Heart left ventricle (tissue), 16 donors: ENCODE data around the gene NLRC5. TPM values are rescaled to one million over a fixed set of nuclear protein-coding genes. Genes with fewer than 3 reads are reported as not detected.

Experiments
- ATAC-seq, 4 donors: fragments of 200-7000 bp; cut with Tn5 transposase; one replicate each; pipeline ENCODE4 v1.9.1; 2020 to 2022; ENCODE audit warnings: moderate library complexity in 4 of 4, mild to moderate bottlenecking in 3 of 4, moderate number of reproducible peaks in 1 of 4
- DNase-seq, 5 donors: peaks; one replicate each; pipeline ENCODE4 v3.0.0-alpha.2; 2020
- H3K27ac ChIP-seq, 12 donors: fragments of 200-600 bp; sonication (generic) in 4 of 12; one replicate each; pipeline versions ENCODE4 v1.5.0 to v1.8.0; 2016 to 2022; ENCODE audit warnings: mild to moderate bottlenecking in 2 of 12
- H3K27me3 ChIP-seq, 9 donors: fragments of 200-600 bp; sonication (generic) in 2 of 9; one replicate each; pipeline versions ENCODE4 v1.5.1 to v1.8.0; 2016 to 2022; ENCODE audit warnings: mild to moderate bottlenecking in 3 of 9
- H3K36me3 ChIP-seq, 9 donors: fragments of 200-600 bp; sonication (generic) in 2 of 9; one replicate each; pipeline versions ENCODE4 v1.5.0 to v1.8.0; 2018 to 2022; ENCODE audit warnings: mild to moderate bottlenecking in 2 of 9
- H3K4me1 ChIP-seq, 12 donors: fragments of 200-600 bp; sonication (generic) in 4 of 12; one replicate each; pipeline versions ENCODE4 v1.5.0 to v1.8.0; 2016 to 2022; ENCODE audit warnings: mild to moderate bottlenecking in 3 of 12
- H3K4me3 ChIP-seq, 12 donors: fragments of 200-600 bp; sonication (generic) in 4 of 12; one replicate each; pipeline versions ENCODE4 v1.5.0 to v1.8.0; 2017 to 2022; ENCODE audit warnings: mild to moderate bottlenecking in 9 of 12, moderate library complexity in 4 of 12
- H3K9me3 ChIP-seq, 12 donors: fragments of 200-600 bp; sonication (generic) in 4 of 12; one replicate each; pipeline versions ENCODE4 v1.5.0 to v1.8.0; 2016 to 2022; ENCODE audit warnings: mild to moderate bottlenecking in 1 of 12
- POLR2A ChIP-seq, 2 donors: fragments of 450-650 bp; IDR thresholded peaks; one replicate each; pipeline ENCODE4 v1.6.1; 2017; ENCODE audit warnings: antibody characterized with exemption in 2 of 2, mild to moderate bottlenecking in 2 of 2, moderate library complexity in 2 of 2
- WGBS, 4 donors: extraction: QIAGEN DNeasy Blood & Tissue Kit in 2 of 4; methylation state at CpG; one replicate each; pipeline versions ENCODE4 v1.1.5 to v1.1.7; 2013 to 2018; 5-methylcytosine and 5-hydroxymethylcytosine counted together
- intact Hi-C, 10 donors: fragments of 100-400 bp; cut with DNase I; formaldehyde crosslinking; loops; one replicate each; pipeline versions ENCODE4 v1.11.1 to v1.14.2; 2022
- polyA plus RNA-seq, 2 donors: library from polyadenylated mRNA; stranded (reverse); fragments of 200-250 nt; gene quantifications; one replicate each; pipeline ENCODE4 v1.2.3, GENCODE V29; 2013
- total RNA-seq, 9 donors: library from RNA; depleted of rRNA in 2 of 9; stranded (reverse); fragments of >200 nt in 2 of 9; fragmentation: NEBNext Ultra II Directional in 3 of 9; extraction: Animal tissue kit (Norgen Biotek cat#: 25700) in 3 of 9; gene quantifications; one replicate each; pipeline versions ENCODE4 v1.1.0 to v1.2.4, GENCODE V29; 2016 to 2023
- TF ChIP-seq, protein P1 (sequence below), 12 donors: fragments of 200-600 bp; sonication (generic) in 4 of 12; IDR thresholded peaks; one replicate each; pipeline versions ENCODE4 v1.5.0 to v1.8.0; 2018 to 2022; ENCODE audit warnings: antibody characterized with exemption in 12 of 12, mild to moderate bottlenecking in 5 of 12
- donor health status: ischemic (EF 13 %, LVEDD 7.1; RV severe dilation, severe dysfunction).
- donor health status: healthy with polysubstance abuse.
- donor health status: DM: no; HTN: yes; CAD: no.
- donor health status: DM: no; HTN: no; CAD: no.
- donor health status: ischemic (EF 25% LVEDD 6.9; RV normal size, moderate dysfunction).
- donor health status: ischemic (EF 25% LVEDD 5.7; RV mildly dilated, moderate dysfunction).
- donor health status: healthy.
- donor health status: DM: yes; HTN: yes; CAD: no.
- donor health status: ischemic (EF 35%, LVEDD 5.7; RV mildly dilated, moderate dysfunction).
- donor health status: nonischemic (EF 11% LVEDD 7.7; RV severe dilation, severe dysfunction).
- donor health status: DM: yes; HTN: yes; CAD: no.
- donor health status: PGD.
- donor health status: ischemic (EF 29% LVEDD 5.4; RV normal size, mild dysfunction).
- donor health status: nonischemic (EF 23%, LVEDD 6.1; RV moderate dilation, normal function).

The NLRC5 gene
- total and polyA plus RNA-seq, 11 donors: 5.8 to 98.6 (median 9.9) TPM

DNA sequence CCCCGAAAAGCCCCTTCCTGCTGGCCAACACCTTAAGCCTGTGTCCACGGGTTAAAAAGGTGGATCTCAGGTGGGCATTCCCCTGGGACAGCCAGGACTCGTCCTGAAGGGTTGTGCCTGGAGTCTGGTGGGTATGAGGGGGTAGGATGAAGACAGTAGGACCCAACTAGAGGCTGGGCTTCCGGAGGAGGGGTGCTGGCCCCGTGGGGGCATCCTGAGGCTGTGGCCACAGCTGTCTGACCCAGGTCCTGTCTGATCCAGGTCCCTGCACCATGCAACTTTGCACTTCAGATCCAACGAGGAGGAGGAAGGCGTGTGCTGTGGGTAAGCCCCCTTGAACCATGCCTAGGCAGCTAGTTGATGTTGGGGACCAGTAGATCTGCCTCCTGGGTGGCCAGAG lies 65.4 kb downstream of the NLRC5 start:
- Histone ChIP-seq H3K4me1 (no peaks in the 10 kb centered on the region), H3K9me3 (no peaks in the 10 kb centered on the region), H3K36me3 (peaks cover 0 to 100% (median 22%) of the 10 kb centered on the region in 9 donors), H3K27me3 (no peaks in the 10 kb centered on the region), H3K4me3 (no peak overlapping the region), H3K27ac (no peak overlapping the region)
- ATAC-seq (no peak), DNase-seq (no peak)
- 79 to 82% (median 81%) methylated on average over 7 of the region's 7 CpGs for WGBS, 4 donors
- intact Hi-C loops: no loop called here
- no peak for TF ChIP-seq POLR2A (IDR thresholded peaks at IDR 0.05)
- TF ChIP-seq, protein P1, sequence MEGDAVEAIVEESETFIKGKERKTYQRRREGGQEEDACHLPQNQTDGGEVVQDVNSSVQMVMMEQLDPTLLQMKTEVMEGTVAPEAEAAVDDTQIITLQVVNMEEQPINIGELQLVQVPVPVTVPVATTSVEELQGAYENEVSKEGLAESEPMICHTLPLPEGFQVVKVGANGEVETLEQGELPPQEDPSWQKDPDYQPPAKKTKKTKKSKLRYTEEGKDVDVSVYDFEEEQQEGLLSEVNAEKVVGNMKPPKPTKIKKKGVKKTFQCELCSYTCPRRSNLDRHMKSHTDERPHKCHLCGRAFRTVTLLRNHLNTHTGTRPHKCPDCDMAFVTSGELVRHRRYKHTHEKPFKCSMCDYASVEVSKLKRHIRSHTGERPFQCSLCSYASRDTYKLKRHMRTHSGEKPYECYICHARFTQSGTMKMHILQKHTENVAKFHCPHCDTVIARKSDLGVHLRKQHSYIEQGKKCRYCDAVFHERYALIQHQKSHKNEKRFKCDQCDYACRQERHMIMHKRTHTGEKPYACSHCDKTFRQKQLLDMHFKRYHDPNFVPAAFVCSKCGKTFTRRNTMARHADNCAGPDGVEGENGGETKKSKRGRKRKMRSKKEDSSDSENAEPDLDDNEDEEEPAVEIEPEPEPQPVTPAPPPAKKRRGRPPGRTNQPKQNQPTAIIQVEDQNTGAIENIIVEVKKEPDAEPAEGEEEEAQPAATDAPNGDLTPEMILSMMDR (IDR thresholded peaks at IDR 0.05): no peak

DNA sequence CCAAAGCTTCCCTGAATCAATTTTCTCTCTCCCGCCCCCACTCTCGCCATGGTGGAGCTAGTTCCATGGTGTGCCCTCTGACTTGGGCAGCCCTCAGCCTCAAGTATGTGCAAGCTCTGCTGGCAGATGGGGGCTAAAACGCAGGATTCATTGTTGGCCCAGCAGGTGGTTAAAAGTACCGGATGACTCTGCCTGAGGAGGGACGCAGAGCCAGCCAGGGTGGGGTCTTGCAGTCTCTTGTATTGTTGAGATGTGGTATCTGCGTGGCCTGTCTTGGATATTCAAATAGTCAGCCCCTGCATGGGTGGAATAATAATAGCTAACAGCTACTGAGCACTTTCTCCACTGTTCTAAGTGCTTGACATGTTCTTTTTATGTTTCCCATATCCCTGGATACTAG lies 66.3 kb downstream of the NLRC5 start:
- intact Hi-C loops: no loop called here
- ATAC-seq (no peak), DNase-seq (no peak)
- WGBS, 4 donors: 87 to 95% (median 88%) methylated on average over 6 of the region's 6 CpGs
- no peak overlapping the region for H3K4me3 ChIP-seq
- peaks cover 0 to 98% (median 22%) of the 10 kb centered on the region in 9 donors for H3K36me3 ChIP-seq
- no peak overlapping the region for H3K27ac ChIP-seq
- H3K27me3 ChIP-seq: no peaks in the 10 kb centered on the region
- H3K4me1 ChIP-seq: peaks cover 0 to 7% (median 1%) of the 10 kb centered on the region in 12 donors
- TF ChIP-seq, protein P1 (IDR thresholded peaks at IDR 0.05): no peak
- no peak for TF ChIP-seq POLR2A (IDR thresholded peaks at IDR 0.05)
- H3K9me3 ChIP-seq: no peaks in the 10 kb centered on the region

DNA sequence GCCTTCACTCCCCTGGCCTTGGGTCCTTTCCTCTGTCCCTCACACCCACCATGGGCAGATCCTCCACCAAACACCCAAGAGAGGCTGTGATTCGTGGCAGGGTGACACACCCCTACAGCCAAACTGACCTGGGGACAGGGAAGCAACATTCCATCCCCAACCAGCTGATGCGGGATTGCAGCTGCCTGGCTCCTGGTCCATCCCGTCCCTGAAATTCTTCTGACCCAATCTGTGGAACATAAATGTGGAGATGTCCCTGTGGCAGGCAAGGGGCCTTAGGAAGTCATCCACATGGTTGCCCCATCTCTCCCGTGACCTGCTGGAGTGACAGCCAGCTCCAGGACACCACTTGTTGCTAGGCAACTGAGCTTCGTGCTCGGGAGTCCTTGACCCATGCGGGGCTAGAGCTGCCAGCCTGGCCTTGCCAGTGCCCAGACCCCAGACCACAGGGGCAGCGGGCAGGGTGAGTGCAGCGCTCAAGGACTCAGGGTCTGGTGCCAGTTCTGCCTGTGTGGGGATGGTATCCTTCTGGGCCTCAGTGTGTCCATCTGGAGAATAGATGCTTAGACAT lies 69.0 kb downstream of the NLRC5 start:
- TF ChIP-seq, protein P1 (IDR thresholded peaks at IDR 0.05): no peak
- TF ChIP-seq POLR2A (IDR thresholded peaks at IDR 0.05): no peak
- Histone ChIP-seq H3K4me3 (no peak overlapping the region), H3K9me3 (no peaks in the 10 kb centered on the region), H3K4me1 (peaks cover 0 to 23% (median 16%) of the 10 kb centered on the region in 12 donors), H3K27ac (no peak overlapping the region), H3K36me3 (peaks cover 0 to 98% (median 14%) of the 10 kb centered on the region in 9 donors), H3K27me3 (no peaks in the 10 kb centered on the region)
- no peak for ATAC-seq
- WGBS, 4 donors: 75 to 82% (median 76%) methylated on average over 9 of the region's 9 CpGs
- intact Hi-C loops: no loop called here
- DNase-seq: no peak

DNA sequence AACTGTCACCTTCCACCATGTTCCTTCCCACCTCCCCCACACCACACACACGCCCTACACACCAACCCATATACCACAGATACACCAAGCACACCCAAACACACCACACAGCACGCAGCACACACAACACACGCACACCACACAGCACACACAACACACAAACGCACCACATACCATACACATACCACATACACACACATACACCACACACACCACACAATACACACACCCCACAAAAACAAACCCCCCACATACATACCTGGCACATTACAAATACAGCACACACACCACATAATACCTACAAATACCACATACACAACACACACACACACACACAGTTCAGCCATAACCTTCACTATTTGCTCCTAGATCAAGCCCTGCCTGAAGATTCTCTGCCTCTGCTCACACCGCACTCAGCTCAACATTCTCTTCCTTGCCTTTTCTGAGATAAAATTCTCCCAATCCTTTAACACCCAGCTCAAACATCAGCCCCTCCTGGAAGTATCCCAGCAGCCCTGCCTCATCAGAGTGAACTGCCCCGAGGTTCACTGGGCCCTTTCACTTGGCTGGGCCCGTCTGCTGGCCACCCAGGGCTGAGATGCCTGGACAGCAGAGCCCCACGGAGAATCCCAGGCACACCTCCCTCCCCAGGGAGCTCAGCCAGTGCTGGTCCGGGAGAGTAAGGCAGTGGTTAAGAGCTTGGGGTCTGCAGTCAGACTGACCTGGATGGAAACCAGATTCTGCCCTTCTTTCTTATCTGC lies 71.1 kb downstream of the NLRC5 start:
- DNase-seq (peak in 1 of 5 donors; percentile 34), ATAC-seq (peak in 3 of 4 donors; percentile 5 to 28 (median 7))
- 62 to 74% (median 70%) methylated on average over 9 of the region's 9 CpGs for WGBS, 4 donors
- Histone ChIP-seq H3K4me1 (peaks cover 0 to 23% (median 16%) of the 10 kb centered on the region in 12 donors), H3K36me3 (peaks cover 0 to 83% (median 4%) of the 10 kb centered on the region in 9 donors), H3K27ac (peak overlapping the region in 11 of 12 donors; percentile 58 to 91 (median 73)), H3K27me3 (no peaks in the 10 kb centered on the region), H3K9me3 (no peaks in the 10 kb centered on the region), H3K4me3 (no peak overlapping the region)
- no peak for TF ChIP-seq POLR2A (IDR thresholded peaks at IDR 0.05)
- TF ChIP-seq, protein P1 (IDR thresholded peaks at IDR 0.05): no peak
- intact Hi-C loops: no loop called here
